GM21515 (cell line): ENCODE data around the gene TSPAN13.

Experiments
- ATAC-seq: cut with Tn5 transposase; IDR thresholded peaks from one replicate; pipeline ENCODE4 v1.9.1; 2021; ENCODE audit not compliant: unreplicated experiment

Gene TSPAN13

DNA sequence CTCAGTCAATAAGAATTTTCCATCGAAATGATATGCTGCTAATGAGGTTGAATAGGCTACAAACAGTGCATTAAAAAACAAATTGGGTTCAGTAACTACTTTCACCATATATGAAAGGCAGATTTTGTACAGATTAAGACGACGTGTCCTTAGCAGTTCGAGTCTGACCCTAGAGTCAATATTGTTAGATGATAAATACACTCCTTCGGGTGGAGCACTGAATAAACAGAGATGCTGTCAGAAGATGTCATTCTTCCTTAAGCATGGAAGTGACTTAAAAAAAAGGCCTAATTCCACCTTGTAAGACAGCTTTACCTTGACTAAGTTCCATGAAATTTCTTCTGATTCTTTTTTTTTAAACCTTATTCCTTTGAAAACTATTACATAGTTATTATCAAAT, 57.0 kb downstream of the TSPAN13 start:
- no peak for ATAC-seq

GRCh38 chr7:16811551-16811950, 58.0 kb downstream of the TSPAN13 start:
- no peak for ATAC-seq

DNA sequence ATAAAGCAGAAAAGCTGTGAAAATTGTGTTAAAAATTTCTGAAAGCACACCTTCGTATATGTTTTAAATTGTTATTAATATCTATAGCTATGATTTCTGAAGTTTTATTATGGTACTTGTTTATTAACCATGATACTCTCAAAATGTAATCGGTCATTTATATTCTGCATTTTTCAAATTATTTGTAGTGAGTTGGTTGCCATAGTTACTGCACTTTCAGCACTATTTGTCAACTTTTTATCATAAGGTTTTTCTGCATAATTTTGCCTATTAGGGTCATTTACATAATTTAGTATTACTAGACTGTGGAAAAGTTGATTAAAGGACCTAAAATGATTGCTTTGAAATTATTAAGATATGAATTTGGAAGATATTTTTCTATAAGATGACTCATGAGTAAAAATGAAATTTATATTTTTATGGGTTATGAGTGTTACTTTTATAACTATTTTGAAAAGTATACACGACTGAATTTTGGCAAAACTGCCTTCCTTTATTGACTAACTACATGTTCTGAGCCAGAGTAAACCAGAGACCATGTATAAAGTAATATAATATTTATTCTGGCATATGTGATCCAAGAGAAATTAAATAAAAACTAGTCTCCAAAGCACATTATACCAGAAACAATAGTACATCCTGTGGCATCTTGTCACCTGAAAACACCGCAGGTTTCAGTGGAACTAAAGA, 59.1 kb downstream of the TSPAN13 start:
- no peak for ATAC-seq

- no peak for ATAC-seq
These were observed 59.7 kb downstream of the TSPAN13 start for GRCh38 chr7:16813232-16813616.

GRCh38 chr7:16815001-16815400, 61.4 kb downstream of the TSPAN13 start:
- no peak for ATAC-seq

DNA sequence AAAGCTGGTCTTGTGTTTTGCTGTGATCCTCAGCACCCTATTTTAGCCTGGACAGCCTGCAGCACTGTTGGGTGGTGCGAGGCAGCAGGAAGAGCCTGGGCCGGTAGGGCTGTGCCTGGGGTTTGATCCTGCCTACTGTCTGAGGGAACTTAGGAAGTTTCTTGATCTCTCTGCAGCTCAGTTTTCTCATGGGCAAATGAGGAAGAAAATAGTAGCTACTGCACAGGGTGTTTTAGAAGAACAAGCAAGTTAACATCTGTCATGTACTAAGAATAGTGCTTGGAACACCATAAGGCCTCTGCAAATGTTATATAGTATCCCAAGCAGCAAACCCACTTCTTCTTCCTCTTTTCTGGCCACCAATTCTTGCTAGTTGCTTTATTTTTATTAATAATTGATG, 63.3 kb downstream of the TSPAN13 start:
- no peak for ATAC-seq

- no peak for ATAC-seq
These were observed 64.0 kb downstream of the TSPAN13 start for GRCh38 chr7:16817536-16817935.

GRCh38 chr7:16818732-16819131, 65.2 kb downstream of the TSPAN13 start:
- no peak for ATAC-seq

DNA sequence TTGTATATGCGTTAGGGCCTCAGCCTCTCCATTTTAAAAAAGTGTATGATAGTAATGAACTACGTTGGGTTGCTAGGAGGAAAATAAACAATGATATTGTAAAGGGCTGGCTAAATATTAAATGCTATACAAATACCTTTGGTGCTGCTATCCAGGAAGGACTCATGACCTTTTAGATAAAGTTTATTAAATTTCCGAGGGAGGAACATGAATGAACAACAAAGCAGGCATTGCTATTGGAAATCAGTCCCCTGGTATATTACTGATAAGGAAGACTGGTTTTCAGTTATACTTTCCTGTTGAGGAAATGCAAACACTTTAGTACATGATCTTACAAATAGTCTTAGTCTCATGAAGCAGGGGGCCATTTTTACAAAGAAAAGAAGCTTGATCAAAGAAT, 68.5 kb downstream of the TSPAN13 start:
- ATAC-seq, result no peak

GRCh38 chr7:16826060-16826459, 72.5 kb downstream of the TSPAN13 start:
- ATAC-seq, result no peak

DNA sequence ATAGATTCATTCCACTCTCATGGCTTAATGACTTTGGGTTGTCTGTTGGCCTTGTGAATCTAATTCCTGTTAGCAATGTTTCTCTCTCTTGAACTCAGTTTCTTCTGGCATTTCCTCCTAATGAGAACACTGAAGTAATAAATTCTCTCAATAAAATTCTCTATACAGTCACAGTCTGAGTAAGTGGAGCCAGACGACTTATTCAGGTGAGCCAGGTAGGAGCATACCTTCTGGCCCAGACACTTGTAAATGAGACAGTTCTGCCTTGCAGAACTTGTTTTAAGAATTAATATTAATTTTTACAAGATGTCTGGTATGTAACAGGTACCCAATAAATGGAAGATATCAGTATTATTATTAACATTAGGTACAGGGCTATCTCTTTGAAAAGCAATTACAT, 79.8 kb downstream of the TSPAN13 start:
- ATAC-seq, result no peak
